Measurements from ENCODE around the gene BACH2. TPM values are rescaled to one million over a fixed set of nuclear protein-coding genes. Genes with fewer than 3 reads are reported as not detected.

BACH2 gene
- total RNA-seq, 2 experiments from 2014 or later, result 157 to 170 TPM

- Histone ChIP-seq H3K4me1 (ENCODE audit: insufficient read depth, low read length) (peaks cover 54% of the 10 kb centered on the region), H3K9me3 (ENCODE audit: control insufficient read depth in 1 of 2, insufficient read depth in 1 of 2, low read length in 2 of 2) (no peaks in the 10 kb centered on the region), H3K36me3 (ENCODE audit: insufficient read depth, low read length) (no peaks in the 10 kb centered on the region), H3K27me3 (ENCODE audit: control insufficient read depth in 1 of 2, insufficient read depth in 2 of 2, low read length in 2 of 2) (no peaks in the 10 kb centered on the region), H3K4me3 (ENCODE audit: low read length) (no peak overlapping the region), H3K27ac (ENCODE audit: low read depth in 1 of 2, low read length in 2 of 2) (no peak overlapping the region)
- peak overlapping the region; percentile 70 for H3K27ac Mint-ChIP-seq
- TF ChIP-seq CTCF (IDR thresholded peaks at IDR 0.05), result no peak
- peak in 4 of 14 experiments; percentile 36 to 43 (median 40) for DNase-seq
- ATAC-seq (ENCODE audit: poor library complexity), result peak; percentile 60
- H3K27me3 Mint-ChIP-seq, result no peaks in the 10 kb centered on the region
- peaks cover 37% of the 10 kb centered on the region for H3K36me3 Mint-ChIP-seq (ENCODE audit: low read depth)
- ChIA-PET POLR2A (interaction anchor here (1.4 to 2.4 kb wide), 2 partner anchors 9 to 24 kb away, joined by 6 to 11 read pairs; no protein-coding TSS in a partner anchor), CTCF (no interaction called here)
- intact Hi-C loops (cut with DNase I, micrococcal nuclease), result loop anchor here in 1 of 2 experiments (5.0 kb wide), 1 partner anchor 161 kb away; no protein-coding TSS in a partner anchor
- peaks cover 2% of the 10 kb centered on the region for H3K9me3 Mint-ChIP-seq
- peak overlapping the region; percentile 27 for H3K4me3 Mint-ChIP-seq
- peaks cover 93% of the 10 kb centered on the region for H3K4me1 Mint-ChIP-seq (ENCODE audit: low read depth)
Observed at GRCh38 chr6:90107771-90108282, 188.8 kb downstream of the BACH2 start.

DNA sequence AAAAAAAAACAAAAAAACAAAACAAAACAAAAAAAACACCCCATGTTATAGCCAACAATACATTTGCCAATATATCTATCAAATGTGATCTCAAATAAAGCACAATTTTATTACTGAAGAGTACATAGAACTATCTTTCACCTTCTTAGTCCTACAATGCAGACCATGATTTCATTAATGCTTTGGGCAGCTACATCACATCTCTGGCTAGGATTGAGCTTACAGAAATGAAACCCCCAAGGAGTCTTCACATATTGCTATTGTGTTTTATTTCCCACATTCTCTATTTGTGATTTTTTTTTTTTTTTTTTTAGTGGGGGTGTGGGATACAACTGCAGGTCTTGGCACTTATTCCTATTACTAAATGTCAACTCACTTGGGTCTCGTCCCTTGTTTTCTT is 189.3 kb downstream of the BACH2 start:
- POLR2A ChIA-PET, result interaction anchor here (0.6 kb wide), 2 partner anchors 9 to 25 kb away, joined by 3 to 4 read pairs; no protein-coding TSS in a partner anchor

DNA sequence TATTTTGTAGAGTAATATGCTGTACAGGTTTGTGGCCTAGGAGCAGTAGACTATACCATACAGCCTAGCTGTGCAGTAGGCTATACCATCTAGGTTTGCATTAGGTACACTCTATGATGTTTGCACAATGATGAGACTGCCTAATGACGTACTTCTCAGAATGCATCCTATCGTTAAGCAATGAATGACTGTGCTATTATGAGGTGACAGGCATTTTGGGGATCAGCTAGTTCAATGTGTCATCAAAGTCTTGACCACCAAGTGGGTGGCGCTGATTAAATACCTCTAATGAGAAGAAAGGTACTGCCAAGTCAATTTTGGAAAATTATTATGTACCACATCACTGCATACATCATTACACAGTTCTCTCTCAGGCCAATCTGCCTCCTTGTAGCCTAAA is 190.2 kb downstream of the BACH2 start:
- Histone ChIP-seq H3K27me3 (ENCODE audit: control insufficient read depth in 1 of 2, insufficient read depth in 2 of 2, low read length in 2 of 2) (no peaks in the 10 kb centered on the region), H3K4me3 (ENCODE audit: low read length) (no peak overlapping the region), H3K4me1 (ENCODE audit: insufficient read depth, low read length) (peaks cover 53% of the 10 kb centered on the region), H3K36me3 (ENCODE audit: insufficient read depth, low read length) (no peaks in the 10 kb centered on the region), H3K27ac (ENCODE audit: low read depth in 1 of 2, low read length in 2 of 2) (no peak overlapping the region), H3K9me3 (ENCODE audit: control insufficient read depth in 1 of 2, insufficient read depth in 1 of 2, low read length in 2 of 2) (no peaks in the 10 kb centered on the region)
- no peaks in the 10 kb centered on the region for H3K27me3 Mint-ChIP-seq
- peaks cover 91% of the 10 kb centered on the region for H3K4me1 Mint-ChIP-seq (ENCODE audit: low read depth)
- peaks cover 28% of the 10 kb centered on the region for H3K36me3 Mint-ChIP-seq (ENCODE audit: low read depth)
- TF ChIP-seq CTCF (IDR thresholded peaks at IDR 0.05), result no peak
- intact Hi-C loops (cut with DNase I, micrococcal nuclease), result loop anchor here in 1 of 2 experiments (5.0 kb wide), 1 partner anchor 159 kb away; no protein-coding TSS in a partner anchor
- DNase-seq (peak in 2 of 14 experiments; percentile 34 to 39), ATAC-seq (ENCODE audit: poor library complexity) (no peak)
- POLR2A ChIA-PET, result interaction anchor here (1.0 to 1.3 kb wide), 3 partner anchors 52 to 189 kb away, joined by 3 read pairs; no protein-coding TSS in a partner anchor
- CTCF ChIA-PET, result interaction anchor here (1.3 kb wide), 2 partner anchors 34 to 287 kb away, joined by 3 to 4 read pairs; no protein-coding TSS in a partner anchor
- H3K4me3 Mint-ChIP-seq, result no peak overlapping the region
- peak overlapping the region; percentile 70 for H3K27ac Mint-ChIP-seq
- H3K9me3 Mint-ChIP-seq, result no peaks in the 10 kb centered on the region

More for the DNA sequence above, 189.3 kb downstream of the BACH2 start:
- TF ChIP-seq CTCF (IDR thresholded peaks at IDR 0.05), result no peak
- CTCF ChIA-PET, result no interaction called here
- Mint-ChIP-seq H3K9me3 (no peaks in the 10 kb centered on the region), H3K27me3 (no peaks in the 10 kb centered on the region), H3K4me3 (no peak overlapping the region), H3K4me1 (ENCODE audit: low read depth) (peaks cover 92% of the 10 kb centered on the region), H3K27ac (peak overlapping the region; percentile 70), H3K36me3 (ENCODE audit: low read depth) (peaks cover 36% of the 10 kb centered on the region)
- Histone ChIP-seq H3K27ac (ENCODE audit: low read depth in 1 of 2, low read length in 2 of 2) (no peak overlapping the region), H3K4me3 (ENCODE audit: low read length) (no peak overlapping the region), H3K4me1 (ENCODE audit: insufficient read depth, low read length) (peaks cover 54% of the 10 kb centered on the region), H3K27me3 (ENCODE audit: control insufficient read depth in 1 of 2, insufficient read depth in 2 of 2, low read length in 2 of 2) (no peaks in the 10 kb centered on the region), H3K36me3 (ENCODE audit: insufficient read depth, low read length) (no peaks in the 10 kb centered on the region), H3K9me3 (ENCODE audit: control insufficient read depth in 1 of 2, insufficient read depth in 1 of 2, low read length in 2 of 2) (no peaks in the 10 kb centered on the region)
- ATAC-seq (ENCODE audit: poor library complexity) (no peak), DNase-seq (no peak)
- intact Hi-C loops (cut with DNase I, micrococcal nuclease), result loop anchor here in 1 of 2 experiments (5.0 kb wide), 1 partner anchor 160 kb away; no protein-coding TSS in a partner anchor
